Mucosa of rectum (tissue), 2 donors: Measurements from ENCODE around the gene PLAAT4.
A peak's percentile ranks its signal among the peaks of the same experiment; 100 is the strongest.
"Not testable (repeated sequence)": the region's sequence is repeated elsewhere in the genome, so short reads cannot be mapped to it uniquely, and the experiment has no call there.

Experiments used
- H3K27ac ChIP-seq, 2 donors: one replicate each; pipeline ENCODE4 v1.7.0; 2013; ENCODE audit warnings: inconsistent platforms in 2 of 2, low read depth in 2 of 2, low read length in 2 of 2
- H3K27me3 ChIP-seq, 2 donors: one replicate each; pipeline ENCODE4 v1.7.0; 2013; ENCODE audit warnings: low read length in 2 of 2; ENCODE audit not compliant: control insufficient read depth in 2 of 2, insufficient read depth in 2 of 2
- H3K36me3 ChIP-seq, 2 donors: one replicate each; pipeline ENCODE4 v1.7.0; 2013; ENCODE audit warnings: low read length in 2 of 2; ENCODE audit not compliant: control insufficient read depth in 2 of 2, insufficient read depth in 2 of 2
- H3K4me1 ChIP-seq, 2 donors: one replicate each; pipeline ENCODE4 v1.7.0; 2013; ENCODE audit warnings: low read length in 2 of 2, mild to moderate bottlenecking in 1 of 2; ENCODE audit not compliant: control insufficient read depth in 2 of 2, insufficient read depth in 2 of 2
- H3K4me3 ChIP-seq, 2 donors: one replicate each; pipeline ENCODE4 v1.7.0; 2013; ENCODE audit warnings: low read length in 2 of 2
- H3K9ac ChIP-seq, 2 donors: one replicate each; pipeline ENCODE4 v1.7.0; 2013; ENCODE audit warnings: low read length in 2 of 2, low read depth in 1 of 2, mild to moderate bottlenecking in 1 of 2
- H3K9me3 ChIP-seq, 2 donors: one replicate each; pipeline ENCODE4 v1.7.0; 2013; ENCODE audit warnings: low read length in 2 of 2; ENCODE audit not compliant: control insufficient read depth in 2 of 2
- donor health status: healthy.
- donor health status: Normal muscosa, but diverticular disease.

The PLAAT4 gene

GRCh38 chr11:63527667-63528066 lies 8.9 kb upstream of the PLAAT4 start:
- no peak overlapping the region for H3K27ac ChIP-seq
- no peaks in the 10 kb centered on the region for H3K27me3 ChIP-seq
- H3K4me3 ChIP-seq, result no peak overlapping the region
- H3K4me1 ChIP-seq, result peaks cover 3 to 4% of the 10 kb centered on the region in 2 donors
- H3K9me3 ChIP-seq, result no peaks in the 10 kb centered on the region
- no peak overlapping the region for H3K9ac ChIP-seq
- no peaks in the 10 kb centered on the region for H3K36me3 ChIP-seq

GRCh38 chr11:63528156-63528555 lies 8.5 kb upstream of the PLAAT4 start:
- H3K36me3 ChIP-seq, H3K9ac ChIP-seq, H3K27me3 ChIP-seq, H3K27ac ChIP-seq, H3K4me1 ChIP-seq, H3K9me3 ChIP-seq, H3K4me3 ChIP-seq: not testable (repeated sequence)

- not testable (repeated sequence) for H3K27ac ChIP-seq
These were observed 7.8 kb upstream of the PLAAT4 start for GRCh38 chr11:63528729-63529278.

GRCh38 chr11:63529373-63529772 lies 7.2 kb upstream of the PLAAT4 start:
- H3K4me3 ChIP-seq, H3K27ac ChIP-seq, H3K36me3 ChIP-seq, H3K27me3 ChIP-seq, H3K9ac ChIP-seq, H3K4me1 ChIP-seq, H3K9me3 ChIP-seq: not testable (repeated sequence)

More at GRCh38 chr11:63528729-63529278, 7.8 kb upstream of the PLAAT4 start:
- not testable (repeated sequence) for H3K9me3 ChIP-seq, H3K36me3 ChIP-seq, H3K4me3 ChIP-seq, H3K9ac ChIP-seq, H3K4me1 ChIP-seq, H3K27me3 ChIP-seq

GRCh38 chr11:63530021-63530420 lies 6.6 kb upstream of the PLAAT4 start:
- H3K27me3 ChIP-seq, result no peaks in the 10 kb centered on the region
- H3K9ac ChIP-seq, result no peak overlapping the region
- no peak overlapping the region for H3K27ac ChIP-seq
- H3K36me3 ChIP-seq, result no peaks in the 10 kb centered on the region
- H3K4me1 ChIP-seq, result peaks cover 4 to 5% of the 10 kb centered on the region in 2 donors
- H3K9me3 ChIP-seq, result no peaks in the 10 kb centered on the region
- H3K4me3 ChIP-seq, result no peak overlapping the region

- not testable (repeated sequence) for H3K9ac ChIP-seq, H3K36me3 ChIP-seq, H3K9me3 ChIP-seq, H3K27me3 ChIP-seq
- peak overlapping the region in 1 of 2 donors; percentile 3 for H3K4me3 ChIP-seq
- peaks cover 4 to 13% of the 10 kb centered on the region in 2 donors for H3K4me1 ChIP-seq
- peak overlapping the region in 1 of 2 donors; percentile 43 for H3K27ac ChIP-seq
These were observed 5.4 kb upstream of the PLAAT4 start for GRCh38 chr11:63531074-63531792.

GRCh38 chr11:63532117-63532516 lies 4.5 kb upstream of the PLAAT4 start:
- Histone ChIP-seq H3K36me3 (no peaks in the 10 kb centered on the region), H3K27me3 (no peaks in the 10 kb centered on the region), H3K9me3 (no peaks in the 10 kb centered on the region), H3K9ac (no peak overlapping the region), H3K27ac (no peak overlapping the region), H3K4me1 (peaks cover 8 to 19% of the 10 kb centered on the region in 2 donors), H3K4me3 (no peak overlapping the region)

- H3K27ac ChIP-seq, result no peak overlapping the region
- no peaks in the 10 kb centered on the region for H3K27me3 ChIP-seq
- H3K9ac ChIP-seq, result no peak overlapping the region
- no peaks in the 10 kb centered on the region for H3K9me3 ChIP-seq
- H3K4me3 ChIP-seq, result no peak overlapping the region
- H3K36me3 ChIP-seq, result no peaks in the 10 kb centered on the region
- peaks cover 14 to 27% of the 10 kb centered on the region in 2 donors for H3K4me1 ChIP-seq
These were observed 3.7 kb upstream of the PLAAT4 start for GRCh38 chr11:63532799-63533475.

GRCh38 chr11:63534076-63534475 lies 2.5 kb upstream of the PLAAT4 start:
- no peaks in the 10 kb centered on the region for H3K27me3 ChIP-seq
- no peak overlapping the region for H3K4me3 ChIP-seq
- no peaks in the 10 kb centered on the region for H3K9me3 ChIP-seq
- peaks cover 17 to 33% of the 10 kb centered on the region in 2 donors for H3K4me1 ChIP-seq
- no peak overlapping the region for H3K27ac ChIP-seq
- H3K36me3 ChIP-seq, result no peaks in the 10 kb centered on the region
- no peak overlapping the region for H3K9ac ChIP-seq

- Histone ChIP-seq H3K4me1 (peaks cover 17 to 33% of the 10 kb centered on the region in 2 donors), H3K27ac (peak overlapping the region; percentile 19 to 44), H3K27me3 (no peaks in the 10 kb centered on the region), H3K4me3 (no peak overlapping the region), H3K9me3 (no peaks in the 10 kb centered on the region), H3K9ac (no peak overlapping the region), H3K36me3 (no peaks in the 10 kb centered on the region)
These were observed 1.6 kb upstream of the PLAAT4 start for GRCh38 chr11:63534895-63535461.
